AG09309 (cell line): ENCODE results near the gene VCY1B.
"Not testable (repeated sequence)": the region's sequence is repeated elsewhere in the genome, so short reads cannot be mapped to it uniquely, and the experiment has no call there.

Experiments
- DNase-seq: peaks from one replicate; pipeline ENCODE4 v3.0.0-alpha.2; 2010; ENCODE audit warnings: low read depth
- H3K4me3 ChIP-seq: 2 replicates; pipeline ENCODE4 v1.5.1; 2011; ENCODE audit warnings: mild to moderate bottlenecking, low read depth, low read length, moderate library complexity; ENCODE audit not compliant: control insufficient read depth
- TF ChIP-seq, protein P1 (sequence below): IDR thresholded peaks from 2 replicates; pipeline ENCODE4 v1.5.1; 2011; ENCODE audit warnings: mild to moderate bottlenecking, low read depth, low read length, inconsistent platforms; ENCODE audit not compliant: insufficient read depth, control insufficient read depth; ENCODE audit errors: missing control alignments

VCY1B gene

DNA sequence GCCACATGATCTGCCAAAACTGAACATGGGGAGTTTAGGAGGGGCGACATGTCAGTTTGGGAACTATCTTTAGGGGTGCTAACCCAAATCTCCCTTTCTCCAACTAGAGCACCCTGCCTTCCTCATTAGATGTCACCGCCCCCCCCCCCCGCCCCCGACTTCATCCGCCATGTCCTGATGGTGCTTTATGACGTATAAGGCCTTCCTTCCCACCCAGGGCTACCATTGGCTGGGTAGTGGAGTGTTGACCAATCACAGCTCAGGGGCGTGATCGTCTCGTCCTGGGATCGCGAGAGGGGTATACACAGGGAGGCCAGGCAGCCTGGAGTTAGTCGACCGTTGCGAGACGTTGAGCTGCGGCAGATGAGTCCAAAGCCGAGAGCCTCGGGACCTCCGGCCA is at the start of gene VCY1B:
Gene VCY1B, plus strand, starts transcription at position 301 of the 400 bp plus-strand sequence. Its CDS starts 63 bp downstream, at position 364.
- not testable (repeated sequence) for DNase-seq, H3K4me3 ChIP-seq

DNA sequence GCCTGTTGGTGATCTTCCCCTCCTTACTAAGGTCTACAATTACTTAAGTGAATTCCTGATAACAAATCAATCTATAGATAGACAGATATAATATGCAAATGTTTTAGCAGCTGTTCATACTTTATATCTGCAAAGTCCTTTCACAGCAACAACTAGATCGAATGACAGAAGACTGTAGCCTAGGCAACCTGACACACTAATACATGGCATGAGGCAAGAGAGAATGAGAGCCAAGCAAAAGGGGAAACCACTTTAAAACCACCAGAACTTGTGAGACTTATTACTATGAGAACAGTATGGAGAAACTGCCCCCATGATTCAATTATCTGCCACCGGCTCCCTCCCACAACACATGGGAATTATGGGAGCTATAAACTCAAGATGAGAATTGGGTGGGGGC is 44.1 kb upstream of the VCY1B start:
- H3K4me3 ChIP-seq, DNase-seq: not testable (repeated sequence)

DNA sequence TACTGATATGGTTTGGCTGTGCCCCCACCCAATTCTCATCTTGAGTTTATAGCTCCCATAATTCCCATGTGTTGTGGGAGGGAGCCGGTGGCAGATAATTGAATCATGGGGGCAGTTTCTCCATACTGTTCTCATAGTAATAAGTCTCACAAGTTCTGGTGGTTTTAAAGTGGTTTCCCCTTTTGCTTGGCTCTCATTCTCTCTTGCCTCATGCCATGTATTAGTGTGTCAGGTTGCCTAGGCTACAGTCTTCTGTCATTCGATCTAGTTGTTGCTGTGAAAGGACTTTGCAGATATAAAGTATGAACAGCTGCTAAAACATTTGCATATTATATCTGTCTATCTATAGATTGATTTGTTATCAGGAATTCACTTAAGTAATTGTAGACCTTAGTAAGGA is 25.6 kb upstream of the VCY1B start:
- DNase-seq, H3K4me3 ChIP-seq: not testable (repeated sequence)

DNA sequence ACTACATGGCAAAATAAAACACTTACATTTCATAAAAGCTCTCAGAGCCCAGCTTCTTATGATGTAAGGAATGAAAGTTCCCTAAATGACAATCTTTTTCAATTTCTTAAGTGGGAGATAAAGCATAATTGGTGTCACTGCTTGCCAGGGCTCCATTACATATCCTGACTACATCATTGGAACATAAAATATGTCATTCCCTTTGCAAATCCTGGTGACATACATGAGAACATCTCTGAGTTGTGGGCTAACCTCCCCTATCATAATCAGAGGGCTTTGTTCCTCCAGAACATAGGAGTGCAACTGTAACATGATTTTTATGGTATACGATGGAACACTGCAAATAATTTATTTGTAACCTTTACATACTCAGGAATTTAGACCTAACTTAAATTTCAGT is 29.9 kb downstream of the VCY1B start:
- TF ChIP-seq, protein P1, sequence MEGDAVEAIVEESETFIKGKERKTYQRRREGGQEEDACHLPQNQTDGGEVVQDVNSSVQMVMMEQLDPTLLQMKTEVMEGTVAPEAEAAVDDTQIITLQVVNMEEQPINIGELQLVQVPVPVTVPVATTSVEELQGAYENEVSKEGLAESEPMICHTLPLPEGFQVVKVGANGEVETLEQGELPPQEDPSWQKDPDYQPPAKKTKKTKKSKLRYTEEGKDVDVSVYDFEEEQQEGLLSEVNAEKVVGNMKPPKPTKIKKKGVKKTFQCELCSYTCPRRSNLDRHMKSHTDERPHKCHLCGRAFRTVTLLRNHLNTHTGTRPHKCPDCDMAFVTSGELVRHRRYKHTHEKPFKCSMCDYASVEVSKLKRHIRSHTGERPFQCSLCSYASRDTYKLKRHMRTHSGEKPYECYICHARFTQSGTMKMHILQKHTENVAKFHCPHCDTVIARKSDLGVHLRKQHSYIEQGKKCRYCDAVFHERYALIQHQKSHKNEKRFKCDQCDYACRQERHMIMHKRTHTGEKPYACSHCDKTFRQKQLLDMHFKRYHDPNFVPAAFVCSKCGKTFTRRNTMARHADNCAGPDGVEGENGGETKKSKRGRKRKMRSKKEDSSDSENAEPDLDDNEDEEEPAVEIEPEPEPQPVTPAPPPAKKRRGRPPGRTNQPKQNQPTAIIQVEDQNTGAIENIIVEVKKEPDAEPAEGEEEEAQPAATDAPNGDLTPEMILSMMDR: no peak
- no peak overlapping the region for H3K4me3 ChIP-seq
- no peak for DNase-seq
